Loucy (cell line): Measurements from ENCODE around the gene OR6C6.

Experiments
- H2AFZ ChIP-seq: fragments of 200-600 bp; sonication (generic); 2 replicates; pipeline ENCODE4 v1.6.0; 2016; ENCODE audit warnings: antibody characterized with exemption, mild to moderate bottlenecking, low read length, moderate library complexity
- H3F3A ChIP-seq: fragments of 200-600 bp; 2 replicates; pipeline ENCODE4 v1.6.0; 2016; ENCODE audit warnings: antibody characterized with exemption, low read depth, mild to moderate bottlenecking
- H3K27me3 ChIP-seq: fragments of 200-600 bp; sonication (generic); 2 replicates; pipeline ENCODE4 v1.6.1; 2014; ENCODE audit warnings: low read length, mild to moderate bottlenecking; ENCODE audit not compliant: insufficient read depth, poor library complexity, severe bottlenecking
- H3K36me3 ChIP-seq: fragments of 200-600 bp; sonication (generic); 2 replicates; pipeline ENCODE4 v1.6.1; 2016; ENCODE audit warnings: low read length; ENCODE audit not compliant: insufficient read depth
- H3K4me1 ChIP-seq: fragments of 200-600 bp; sonication (generic); 2 replicates; pipeline ENCODE4 v1.5.1; 2014; ENCODE audit warnings: low read length, mild to moderate bottlenecking; ENCODE audit not compliant: insufficient read depth, poor library complexity, severe bottlenecking
- H3K4me2 ChIP-seq: fragments of 200-600 bp; sonication (generic); 2 replicates; pipeline ENCODE4 v1.6.0; 2014; ENCODE audit warnings: antibody characterized with exemption, low read length, low read depth, mild to moderate bottlenecking; ENCODE audit not compliant: poor library complexity, severe bottlenecking
- H3K4me3 ChIP-seq: fragments of 200-600 bp; sonication (generic); 2 replicates; pipeline ENCODE4 v1.5.1; 2014; ENCODE audit warnings: low read length, mild to moderate bottlenecking, mixed read lengths; ENCODE audit not compliant: poor library complexity, severe bottlenecking
- H3K79me2 ChIP-seq: fragments of 200-600 bp; sonication (generic); 2 replicates; pipeline ENCODE4 v1.6.1; 2014; ENCODE audit warnings: low read length; ENCODE audit not compliant: insufficient read depth
- H3K9ac ChIP-seq: fragments of 200-600 bp; sonication (generic); 2 replicates; pipeline ENCODE4 v1.6.0; 2014; ENCODE audit warnings: mild to moderate bottlenecking, low read depth, low read length, moderate library complexity; ENCODE audit not compliant: poor library complexity, severe bottlenecking
- H3K9me2 ChIP-seq: fragments of 200-600 bp; sonication (generic); replicated peaks from 2 replicates; pipeline ENCODE4 v1.6.1; 2016; ENCODE audit warnings: low read depth, low read length, mixed read lengths
- H3K9me3 ChIP-seq: fragments of 200-600 bp; sonication (generic); 2 replicates; pipeline ENCODE4 v1.6.1; 2014; ENCODE audit warnings: mild to moderate bottlenecking, antibody characterized with exemption, low read length, low read depth; ENCODE audit not compliant: insufficient read depth
- H4K20me1 ChIP-seq: fragments of 200-600 bp; sonication (generic); 2 replicates; pipeline ENCODE4 v1.6.0; 2014; ENCODE audit warnings: antibody characterized with exemption, low read length, mild to moderate bottlenecking; ENCODE audit not compliant: insufficient read depth, poor library complexity, severe bottlenecking
- CTCF ChIP-seq: fragments of 200-600 bp; sonication (generic); conservative IDR thresholded peaks from 2 replicates; pipeline ENCODE4 v1.5.1; 2014; ENCODE audit warnings: mild to moderate bottlenecking, antibody characterized with exemption, low read length
- EZH2phosphoT487 ChIP-seq: fragments of 200-600 bp; IDR thresholded peaks from 2 replicates; pipeline ENCODE4 v1.6.1; 2018; ENCODE audit warnings: antibody characterized with exemption, mild to moderate bottlenecking, moderate library complexity, borderline replicate concordance

The OR6C6 gene

GRCh38 chr12:55320201-55320600 lies 23.8 kb upstream of the OR6C6 start:
- Histone ChIP-seq H3K79me2 (no peaks in the 10 kb centered on the region), H3K9ac (no peak overlapping the region), H3K4me3 (no peak overlapping the region), H3K27me3 (no peaks in the 10 kb centered on the region), H3K9me2 (no peaks in the 10 kb centered on the region), H3K4me2 (no peak overlapping the region), H3F3A (no peaks in the 10 kb centered on the region), H3K9me3 (no peaks in the 10 kb centered on the region), H3K4me1 (no peaks in the 10 kb centered on the region), H3K36me3 (no peaks in the 10 kb centered on the region), H2AFZ (no peak overlapping the region), H4K20me1 (no peaks in the 10 kb centered on the region)
- TF ChIP-seq CTCF: no peak
- TF ChIP-seq EZH2phosphoT487: no peak

- no peaks in the 10 kb centered on the region for H3F3A ChIP-seq
- H3K27me3 ChIP-seq: no peaks in the 10 kb centered on the region
- no peaks in the 10 kb centered on the region for H3K36me3 ChIP-seq
- no peak within 1 kb of the TSS for H3K4me3 ChIP-seq
- H3K4me2 ChIP-seq: no peak within 1 kb of the TSS
- H4K20me1 ChIP-seq: no peaks in the 10 kb centered on the region
- no peaks in the 10 kb centered on the region for H3K9me2 ChIP-seq
- H3K79me2 ChIP-seq: no peaks in the 10 kb centered on the region
- no peaks in the 10 kb centered on the region for H3K9me3 ChIP-seq
- no peak within 1 kb of the TSS for H2AFZ ChIP-seq
- TF ChIP-seq EZH2phosphoT487 (no peak), CTCF (no peak)
- no peak within 1 kb of the TSS for H3K9ac ChIP-seq
- H3K4me1 ChIP-seq: no peaks in the 10 kb centered on the region
Measured at GRCh38 chr12:55314043-55314442, 17.7 kb upstream of the OR6C6 start, which contains the start of gene OR6C1. TSS of gene OR6C1 (plus strand) at chr12:55314343. CDS start at chr12:55320600, 6,257 bp downstream.

GRCh38 chr12:55289999-55290398 lies 6.4 kb downstream of the OR6C6 start:
- TF ChIP-seq EZH2phosphoT487: no peak
- no peak for TF ChIP-seq CTCF
- Histone ChIP-seq H4K20me1 (no peaks in the 10 kb centered on the region), H3F3A (no peaks in the 10 kb centered on the region), H3K27me3 (no peaks in the 10 kb centered on the region), H3K36me3 (no peaks in the 10 kb centered on the region), H3K4me1 (no peaks in the 10 kb centered on the region), H3K4me3 (no peak overlapping the region), H3K9ac (no peak overlapping the region), H3K9me3 (no peaks in the 10 kb centered on the region), H2AFZ (no peak overlapping the region), H3K4me2 (no peak overlapping the region), H3K79me2 (no peaks in the 10 kb centered on the region), H3K9me2 (no peaks in the 10 kb centered on the region)
